ENCODE results near the gene PANK2. TPM values are rescaled to one million over a fixed set of nuclear protein-coding genes. Genes with fewer than 3 reads are reported as not detected.
"Not testable (repeated sequence)": the region's sequence is repeated elsewhere in the genome, so short reads cannot be mapped to it uniquely, and the experiment has no call there.

The PANK2 gene
- total RNA-seq, 2 donors from 2014 or later: 56.0 to 64.7 TPM

GRCh38 chr20:3865152-3865886 lies 23.9 kb upstream of the PANK2 start:
- Mint-ChIP-seq H3K36me3 (peaks cover 0 to 25% of the 10 kb centered on the region in 2 donors), H3K9me3 (no peaks in the 10 kb centered on the region), H3K27ac (peak overlapping the region in 1 of 2 donors; percentile 82)
- DNase-seq (ENCODE audit: low spot score in 2 of 2): no peak
- no peak for ATAC-seq

- no peak for ATAC-seq
- Mint-ChIP-seq H3K9me3 (no peaks in the 10 kb centered on the region), H3K36me3 (peaks cover 0 to 23% of the 10 kb centered on the region in 2 donors), H3K27ac (no peak overlapping the region)
- DNase-seq (ENCODE audit: low spot score in 2 of 2): no peak
Measured at GRCh38 chr20:3865887-3866407, 23.2 kb upstream of the PANK2 start.

- DNase-seq (ENCODE audit: low spot score in 2 of 2) (no peak), ATAC-seq (no peak)
- H3K27ac Mint-ChIP-seq: peak overlapping the region; percentile 16 to 90
- peaks cover 0 to 18% of the 10 kb centered on the region in 2 donors for H3K36me3 Mint-ChIP-seq
- no peaks in the 10 kb centered on the region for H3K9me3 Mint-ChIP-seq
Measured at GRCh38 chr20:3866464-3866863, 22.7 kb upstream of the PANK2 start.

GRCh38 chr20:3867802-3868201 lies 21.4 kb upstream of the PANK2 start:
- peaks cover 0 to 8% of the 10 kb centered on the region in 2 donors for H3K36me3 Mint-ChIP-seq

GRCh38 chr20:3869839-3870634 lies 19.1 kb upstream of the PANK2 start:
- no peak for DNase-seq (ENCODE audit: low spot score in 2 of 2)
- ATAC-seq: no peak
- H3K36me3 Mint-ChIP-seq: peaks cover 0 to 17% of the 10 kb centered on the region in 2 donors
- no peak overlapping the region for H3K27ac Mint-ChIP-seq
- no peaks in the 10 kb centered on the region for H3K9me3 Mint-ChIP-seq

More at GRCh38 chr20:3867802-3868201, 21.4 kb upstream of the PANK2 start:
- H3K9me3 Mint-ChIP-seq: no peaks in the 10 kb centered on the region
- H3K27ac Mint-ChIP-seq: peak overlapping the region in 1 of 2 donors; percentile 81
- DNase-seq (ENCODE audit: low spot score in 2 of 2): no peak
- no peak for ATAC-seq

GRCh38 chr20:3871550-3872265 lies 17.5 kb upstream of the PANK2 start:
- no peak overlapping the region for H3K27ac Mint-ChIP-seq
- no peaks in the 10 kb centered on the region for H3K9me3 Mint-ChIP-seq
- no peak for ATAC-seq
- DNase-seq (ENCODE audit: low spot score in 2 of 2): no peak
- H3K36me3 Mint-ChIP-seq: peaks cover 0 to 17% of the 10 kb centered on the region in 2 donors

- peak overlapping the region; percentile 55 to 72 for H3K27ac Mint-ChIP-seq
- DNase-seq (ENCODE audit: low spot score in 2 of 2) (no peak), ATAC-seq (no peak)
- no peaks in the 10 kb centered on the region for H3K9me3 Mint-ChIP-seq
- peaks cover 0 to 19% of the 10 kb centered on the region in 2 donors for H3K36me3 Mint-ChIP-seq
Measured at GRCh38 chr20:3873507-3873906, 15.7 kb upstream of the PANK2 start.

GRCh38 chr20:3874194-3874844 lies 14.9 kb upstream of the PANK2 start:
- peaks cover 0 to 23% of the 10 kb centered on the region in 2 donors for H3K36me3 Mint-ChIP-seq
- no peak for ATAC-seq
- no peaks in the 10 kb centered on the region for H3K9me3 Mint-ChIP-seq
- DNase-seq (ENCODE audit: low spot score in 2 of 2): no peak
- H3K27ac Mint-ChIP-seq: peak overlapping the region in 1 of 2 donors; percentile 55

- peak overlapping the region; percentile 55 for H3K27ac Mint-ChIP-seq
- ATAC-seq: no peak
- peaks cover 0 to 23% of the 10 kb centered on the region in 2 donors for H3K36me3 Mint-ChIP-seq
- no peaks in the 10 kb centered on the region for H3K9me3 Mint-ChIP-seq
- no peak for DNase-seq (ENCODE audit: low spot score in 2 of 2)
Measured at GRCh38 chr20:3875378-3875974, 13.7 kb upstream of the PANK2 start.

- no peaks in the 10 kb centered on the region for H3K9me3 Mint-ChIP-seq
- no peak for DNase-seq (ENCODE audit: low spot score in 2 of 2)
- H3K36me3 Mint-ChIP-seq: peaks cover 0 to 23% of the 10 kb centered on the region in 2 donors
- H3K27ac Mint-ChIP-seq: peak overlapping the region in 1 of 2 donors; percentile 24
- no peak for ATAC-seq
Measured at GRCh38 chr20:3876000-3876399, 13.2 kb upstream of the PANK2 start.

- Mint-ChIP-seq H3K27ac (no peak overlapping the region), H3K9me3 (no peaks in the 10 kb centered on the region), H3K36me3 (peaks cover 0 to 23% of the 10 kb centered on the region in 2 donors)
- no peak for DNase-seq (ENCODE audit: low spot score in 2 of 2)
- no peak for ATAC-seq
Measured at GRCh38 chr20:3876676-3877075, 12.5 kb upstream of the PANK2 start.

- not testable (repeated sequence) for ATAC-seq; DNase-seq (ENCODE audit: low spot score in 2 of 2); H3K9me3 Mint-ChIP-seq
- Mint-ChIP-seq H3K27ac (peak overlapping the region in 1 of 2 donors; percentile 74), H3K36me3 (peaks cover 0 to 11% of the 10 kb centered on the region in 2 donors)
Measured at GRCh38 chr20:3878921-3879274, 10.3 kb upstream of the PANK2 start.

GRCh38 chr20:3885715-3886114 lies 3.5 kb upstream of the PANK2 start:
- Mint-ChIP-seq H3K27ac (no peak overlapping the region), H3K9me3 (no peaks in the 10 kb centered on the region), H3K36me3 (peaks cover 18 to 25% of the 10 kb centered on the region in 2 donors)
- no peak for DNase-seq (ENCODE audit: low spot score in 2 of 2)
- no peak for ATAC-seq

GRCh38 chr20:3887876-3888620 lies 1.1 kb upstream of the PANK2 start:
- H3K27ac Mint-ChIP-seq: peak overlapping the region; percentile 95 to 96
- H3K36me3 Mint-ChIP-seq: peaks cover 30 to 44% of the 10 kb centered on the region in 2 donors
- ATAC-seq (no peak), DNase-seq (ENCODE audit: low spot score in 2 of 2) (no peak)
- H3K9me3 Mint-ChIP-seq: no peaks in the 10 kb centered on the region
